NOMO-1 (cell line): Measurements from ENCODE around the gene RAPGEFL1.
A peak's percentile ranks its signal among the peaks of the same experiment; 100 is the strongest.
"Not testable (repeated sequence)": the region's sequence is repeated elsewhere in the genome, so short reads cannot be mapped to it uniquely, and the experiment has no call there.

Experiments used
- DNase-seq, 2 experiments: peaks; one replicate each; lab custom pipeline; 2025; ENCODE audit not compliant: unreplicated experiment in 2 of 2; lab: John Stamatoyannopoulos, UW

Gene RAPGEFL1

DNA sequence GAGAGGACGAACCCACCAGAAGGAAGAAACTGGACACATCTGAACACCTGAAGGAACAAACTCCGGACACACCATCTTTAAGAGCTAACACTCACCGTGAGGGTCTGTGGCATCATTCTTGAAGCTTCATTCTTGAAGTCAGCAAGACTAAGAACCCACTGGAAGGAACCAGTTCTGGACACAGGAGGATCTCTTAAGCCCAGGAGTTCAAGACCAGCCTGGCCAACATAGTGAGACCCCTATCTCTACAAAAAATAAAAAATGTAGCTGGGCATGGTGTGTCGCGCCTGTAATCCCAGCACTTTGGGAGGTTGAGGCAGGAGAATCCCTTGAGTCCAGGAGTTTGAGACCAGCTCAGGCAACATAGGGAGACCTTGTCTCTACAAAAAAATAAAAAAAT lies 21.3 kb downstream of the RAPGEFL1 start:
- DNase-seq, result no peak

DNA sequence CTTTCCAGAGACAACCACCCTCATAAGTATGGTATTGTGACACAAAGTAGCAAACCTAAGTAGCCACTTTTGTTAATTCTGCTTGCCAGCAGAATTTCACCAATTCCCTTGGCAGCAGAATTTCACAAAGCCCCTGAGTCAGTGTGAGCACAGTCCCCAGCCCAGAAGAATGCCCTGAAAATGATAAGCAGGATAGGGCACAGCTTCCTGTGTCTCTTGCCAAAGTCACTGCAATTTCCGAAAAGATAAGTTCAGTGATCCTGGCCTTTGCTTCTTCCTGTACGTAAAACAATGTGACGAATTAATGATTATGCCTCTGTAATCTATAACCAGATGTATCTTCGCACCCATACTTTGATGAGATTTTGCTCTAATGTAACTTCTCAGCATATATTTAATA lies 25.9 kb downstream of the RAPGEFL1 start:
- DNase-seq, result no peak

DNA sequence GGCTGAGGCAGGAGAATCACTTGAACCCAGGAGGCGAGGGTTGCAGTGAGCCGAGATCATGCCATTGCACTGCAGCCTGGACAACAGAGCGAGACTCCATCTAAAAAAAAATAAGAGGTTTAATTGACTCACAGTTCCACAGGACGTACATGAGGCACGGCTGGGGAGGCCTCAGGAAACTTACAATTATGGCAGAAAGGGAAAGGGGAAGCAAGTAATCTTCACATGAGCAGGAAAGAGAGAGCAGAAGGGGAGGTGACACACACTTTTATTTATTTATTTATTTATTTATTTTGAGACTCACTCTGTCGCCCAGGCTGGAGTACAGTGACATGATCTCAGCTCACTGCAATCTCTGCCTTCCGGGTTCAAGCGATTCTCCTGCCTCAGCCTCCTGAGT lies 28.9 kb downstream of the RAPGEFL1 start:
- DNase-seq, result peak in 1 of 2 experiments; percentile 38

DNA sequence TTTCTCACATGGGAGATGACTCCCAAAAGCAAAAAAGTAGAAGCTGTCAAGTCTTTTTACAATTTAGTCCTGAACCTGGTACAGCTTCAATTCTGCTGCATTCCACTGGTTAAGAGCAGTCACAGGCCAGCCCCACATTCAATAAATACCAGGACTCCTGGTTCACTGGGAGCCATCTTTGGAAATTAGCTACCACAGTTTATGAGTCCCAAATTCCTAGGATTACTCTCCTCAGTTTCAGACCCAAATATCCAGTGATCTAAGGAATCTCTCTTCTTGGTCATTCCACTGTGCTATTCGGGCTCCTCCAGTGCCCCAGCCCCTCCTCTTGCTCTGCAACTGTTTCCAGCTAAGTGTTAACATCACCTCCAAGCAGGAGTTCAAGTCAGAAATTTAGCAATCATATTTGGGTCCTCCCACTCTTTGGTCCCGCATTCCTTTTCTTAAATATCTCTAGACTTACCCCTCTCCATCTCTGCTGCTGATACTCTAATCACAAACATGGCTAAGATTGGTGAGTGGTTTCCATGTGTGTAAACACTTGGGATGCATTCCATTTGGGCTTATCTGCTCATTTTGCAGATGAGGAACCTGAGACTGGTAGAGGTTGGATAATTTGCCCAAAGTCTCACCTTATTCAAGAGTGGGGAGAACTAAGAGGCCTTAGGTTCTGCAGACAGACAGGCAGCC lies 32.3 kb downstream of the RAPGEFL1 start:
- DNase-seq, result no peak

DNA sequence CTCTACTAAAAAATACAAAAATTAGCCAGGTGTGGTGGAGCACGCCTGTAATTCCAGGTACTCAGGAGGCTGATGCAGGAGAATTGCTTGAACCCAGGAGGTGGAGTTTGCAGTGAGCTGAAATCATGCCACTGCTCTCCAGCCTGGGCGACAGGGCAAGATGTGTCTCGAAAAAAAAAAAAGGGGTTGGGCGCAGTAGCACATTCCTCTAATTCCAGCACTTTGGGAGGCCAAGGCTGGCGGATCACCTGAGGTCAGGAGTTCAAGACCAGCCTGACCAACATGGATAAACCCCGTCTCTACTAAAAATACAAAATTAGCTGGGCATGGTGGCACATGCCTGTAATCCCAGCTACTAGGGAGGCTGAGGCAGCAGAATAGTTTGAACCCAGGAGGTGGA lies 36.6 kb downstream of the RAPGEFL1 start:
- DNase-seq, result not testable (repeated sequence)

DNA sequence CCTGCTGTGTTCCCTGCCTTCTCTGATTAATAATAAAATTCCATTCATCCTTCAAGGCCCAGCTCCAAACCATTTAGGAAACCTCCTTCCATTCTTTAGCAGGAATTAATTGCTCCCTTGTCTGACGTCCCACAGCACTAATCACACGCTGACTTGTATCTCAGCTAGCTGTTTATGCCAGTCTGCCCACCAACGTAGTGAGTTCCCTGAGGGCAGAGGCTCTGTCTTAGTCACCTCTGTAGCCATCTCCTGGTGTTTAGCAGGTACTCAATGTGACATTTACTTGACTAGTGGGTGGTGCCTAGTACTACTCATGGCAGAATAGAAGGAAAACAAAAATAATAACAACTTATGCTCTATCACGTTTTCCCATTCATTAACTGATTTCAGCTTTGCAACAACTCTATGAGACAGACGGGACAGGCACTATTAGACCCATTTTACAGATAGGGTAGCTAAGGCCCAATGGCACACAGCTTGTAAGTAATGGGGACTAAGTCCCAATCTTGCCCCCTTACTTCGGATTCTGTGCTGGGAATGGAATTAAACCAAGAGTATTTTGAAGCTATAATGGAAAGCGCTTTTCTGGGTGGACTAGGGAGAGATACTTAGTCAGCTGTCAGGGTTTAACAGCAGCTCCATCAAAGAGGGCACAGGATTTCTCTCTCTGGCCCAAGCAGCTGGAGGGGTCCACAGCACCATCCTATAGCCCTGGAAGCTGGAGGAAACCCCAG lies 40.9 kb downstream of the RAPGEFL1 start:
- no peak for DNase-seq

DNA sequence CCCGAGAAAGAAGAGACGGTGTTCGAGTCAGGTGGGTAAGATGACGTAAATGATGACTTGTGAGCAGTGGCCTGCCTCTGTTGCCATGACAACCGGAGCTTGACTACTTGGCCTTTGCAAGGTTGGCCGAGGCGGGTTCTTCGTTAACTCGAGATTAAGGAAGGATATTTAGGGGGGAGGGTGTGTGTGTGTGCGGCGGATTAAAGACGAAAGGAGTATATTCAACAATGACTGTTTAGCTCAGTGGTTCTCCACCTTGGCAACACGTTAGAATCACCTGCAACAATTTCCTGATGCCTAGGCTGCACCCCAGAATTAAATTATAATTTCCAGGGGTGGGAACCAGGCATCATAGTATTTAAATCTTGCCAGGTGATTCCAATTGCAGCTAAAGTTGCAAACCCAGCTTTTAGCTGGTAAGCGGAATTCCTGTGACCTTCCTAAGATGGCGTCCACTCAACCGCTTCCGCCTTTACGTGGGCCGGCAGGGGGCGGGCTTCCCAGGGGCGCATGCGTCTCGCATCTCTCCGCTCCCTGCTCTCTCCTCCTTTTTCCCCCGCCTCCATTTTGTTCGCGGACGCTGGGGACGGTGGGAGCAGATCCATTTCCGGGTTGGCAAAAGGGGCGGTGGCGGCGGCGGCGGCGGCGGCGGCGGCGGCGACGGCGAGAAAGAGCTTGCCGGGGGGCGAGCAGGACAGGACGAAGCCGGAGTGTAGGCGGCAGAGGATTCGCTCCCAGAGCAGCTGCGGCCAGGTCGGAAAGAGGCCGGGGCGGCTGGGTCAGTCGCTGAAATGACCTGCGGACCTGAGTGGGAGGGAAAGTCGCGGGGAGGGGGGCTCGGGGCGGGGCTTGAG lies 41.7 kb downstream of the RAPGEFL1 start, which contains the start of gene WIPF2:
WIPF2 (plus strand) TSS at position 565 of the 854 bp plus-strand sequence. CDS start 37,156 bp downstream, outside the sequence.
- peak; percentile 91 to 95 for DNase-seq

DNA sequence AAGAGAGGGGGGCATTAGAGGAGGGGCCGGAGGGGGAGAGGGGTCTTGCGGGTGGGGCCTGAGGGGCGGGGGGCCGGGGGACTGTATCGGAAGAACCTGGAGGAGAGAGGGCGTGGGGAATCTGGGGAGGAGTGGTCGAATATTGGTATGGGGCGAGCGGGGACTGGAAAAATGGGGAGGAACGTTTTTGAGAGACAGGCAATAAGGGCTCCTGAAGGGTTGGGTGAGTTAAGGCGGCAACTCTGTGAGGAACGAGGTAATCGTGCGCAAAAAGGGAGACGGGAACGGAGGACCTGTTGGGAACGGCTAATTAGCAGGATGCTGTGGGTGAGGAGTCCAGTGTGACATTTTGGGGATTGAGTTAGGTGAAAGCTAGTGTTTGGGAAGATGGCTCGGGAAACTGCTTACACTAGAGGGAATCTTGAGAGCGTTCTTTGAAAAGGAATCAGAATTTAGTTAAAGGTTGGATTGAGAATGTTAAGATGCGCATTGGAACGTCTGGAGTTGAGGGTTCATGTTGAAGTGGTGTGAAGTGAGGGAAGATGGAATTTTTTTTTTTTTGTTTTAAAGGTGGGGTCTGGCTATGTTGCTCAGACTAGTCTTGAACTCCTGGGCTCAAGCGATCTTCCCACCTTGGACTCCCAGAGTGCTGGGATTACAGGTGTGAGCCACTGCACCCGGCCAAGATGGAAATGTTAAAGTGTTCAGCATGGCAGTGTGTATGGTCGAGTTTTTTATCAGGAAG lies 42.5 kb downstream of the RAPGEFL1 start:
- peak; percentile 48 to 51 for DNase-seq

DNA sequence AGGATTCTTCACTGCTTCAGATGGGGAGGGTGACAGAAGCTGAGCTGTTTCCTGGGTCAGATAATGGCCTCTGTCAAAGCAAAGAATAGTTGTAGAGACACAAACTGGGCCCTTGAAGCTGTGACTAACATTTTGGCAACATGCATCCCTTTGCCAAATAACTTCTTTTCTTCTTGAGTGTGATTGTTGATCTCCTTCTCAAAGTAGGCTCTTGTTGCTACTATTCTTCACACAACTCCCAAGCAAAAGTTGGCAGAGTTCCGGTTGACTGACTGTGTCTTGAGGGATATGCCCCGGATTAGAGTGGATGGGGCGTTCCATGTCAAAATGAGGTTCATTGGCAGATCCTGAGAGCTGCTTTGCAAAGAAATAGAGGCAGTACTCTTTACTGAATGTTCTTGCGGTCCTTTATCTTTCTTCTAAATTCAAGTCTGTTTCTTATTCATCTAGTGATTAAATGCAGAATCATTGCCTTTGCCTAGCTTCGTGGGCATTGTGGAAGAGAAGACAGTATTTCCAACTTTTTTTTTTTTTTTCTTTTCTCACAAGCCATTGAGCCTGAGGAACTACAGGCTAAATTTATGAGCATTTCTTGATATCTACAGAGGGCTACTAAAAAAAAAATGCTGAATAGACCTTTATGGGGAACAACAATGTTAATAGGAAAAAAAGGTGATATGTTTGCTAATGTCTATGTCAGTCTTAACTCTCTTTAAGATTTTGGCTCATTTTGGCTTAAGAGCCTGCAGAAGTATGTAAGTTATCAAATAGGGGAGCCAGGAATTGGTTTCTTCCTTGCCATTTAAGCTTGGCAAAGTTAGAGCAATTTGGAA lies 47.7 kb downstream of the RAPGEFL1 start:
- no peak for DNase-seq

DNA sequence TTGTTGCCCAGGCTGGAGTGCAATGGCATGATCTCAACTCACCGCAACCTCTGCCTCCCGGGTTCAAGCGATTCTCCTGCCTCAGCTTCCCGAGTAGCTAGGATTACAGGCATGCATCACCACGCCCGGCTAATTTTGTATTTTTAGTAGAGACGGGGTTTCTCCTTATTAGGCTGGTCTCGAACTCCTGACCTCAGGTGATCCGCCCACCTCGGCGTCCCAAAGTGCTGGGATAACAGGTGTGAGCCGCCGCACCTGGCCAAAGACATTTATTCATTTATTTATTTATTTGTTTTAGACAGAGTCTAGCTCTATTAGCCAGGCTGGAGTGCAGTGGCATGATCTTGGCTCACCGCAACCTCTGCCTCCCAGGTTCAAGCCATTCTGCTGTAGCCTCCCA lies 51.9 kb downstream of the RAPGEFL1 start:
- DNase-seq, result not testable (repeated sequence)

DNA sequence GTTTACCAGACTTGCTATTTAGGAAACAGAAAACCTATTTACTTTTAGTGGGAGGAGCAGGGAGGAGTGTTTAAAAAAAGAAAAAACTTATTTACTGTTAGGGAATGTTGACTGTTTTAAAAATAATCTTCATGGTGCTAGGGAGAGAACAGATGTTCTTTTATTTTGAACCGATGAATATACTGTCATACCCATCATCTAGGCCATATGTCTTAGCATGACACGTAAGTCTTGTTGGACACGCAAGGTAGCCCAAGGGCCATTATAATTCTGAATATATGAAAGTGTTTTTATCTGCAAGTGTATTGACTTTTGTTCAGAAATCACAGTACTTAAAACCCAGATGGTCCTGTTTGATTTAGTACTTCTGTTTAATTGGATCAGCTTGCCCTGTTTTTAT lies 53.4 kb downstream of the RAPGEFL1 start:
- no peak for DNase-seq

DNA sequence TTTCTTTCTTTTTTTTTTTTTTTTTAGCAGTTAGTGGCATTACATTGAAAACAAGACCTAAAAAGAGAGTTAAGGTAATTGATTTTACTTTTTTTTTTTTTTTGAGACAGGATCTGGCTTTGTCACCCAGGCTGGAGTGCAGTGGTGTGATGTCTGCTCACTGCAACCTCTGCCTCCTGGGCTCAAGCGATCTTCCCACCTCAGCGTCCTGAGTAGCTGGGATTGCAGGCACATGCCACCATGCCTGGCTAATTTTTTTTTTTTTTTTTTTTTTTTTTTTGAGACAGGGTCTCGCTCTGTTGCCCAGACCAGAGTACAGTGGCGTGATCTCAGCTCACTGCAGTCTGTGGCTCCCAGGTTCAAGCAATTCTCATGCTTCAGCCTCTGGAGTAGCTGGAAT lies 54.7 kb downstream of the RAPGEFL1 start:
- DNase-seq, result not testable (repeated sequence)

DNA sequence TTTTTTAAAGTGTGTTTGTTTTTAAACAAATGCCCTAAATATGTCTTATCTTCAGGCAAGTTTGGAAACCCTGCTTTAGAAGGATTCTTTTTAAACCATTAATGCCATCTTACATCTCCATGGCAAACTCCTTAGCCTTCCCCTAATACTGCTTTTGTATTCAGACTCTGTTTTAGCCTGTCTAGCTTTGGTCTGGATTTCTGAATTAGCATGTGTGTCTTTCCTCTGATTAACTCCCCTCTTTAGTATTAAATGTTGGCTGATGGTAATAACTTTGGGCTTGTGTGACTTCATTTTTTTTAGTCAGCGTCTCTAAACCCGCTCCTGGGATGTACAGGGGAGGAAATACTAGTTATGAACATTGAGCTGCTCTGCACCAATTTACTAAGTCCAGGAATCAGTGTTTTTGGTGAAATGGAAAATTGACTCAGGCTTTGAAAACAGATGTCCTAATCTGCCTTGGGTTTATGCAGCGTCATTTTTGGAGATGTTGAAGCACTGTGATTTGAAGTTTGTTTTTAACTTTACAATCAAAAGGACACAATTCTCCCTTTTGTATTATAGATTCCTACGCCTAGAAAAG lies 64.1 kb downstream of the RAPGEFL1 start:
- DNase-seq, result no peak

DNA sequence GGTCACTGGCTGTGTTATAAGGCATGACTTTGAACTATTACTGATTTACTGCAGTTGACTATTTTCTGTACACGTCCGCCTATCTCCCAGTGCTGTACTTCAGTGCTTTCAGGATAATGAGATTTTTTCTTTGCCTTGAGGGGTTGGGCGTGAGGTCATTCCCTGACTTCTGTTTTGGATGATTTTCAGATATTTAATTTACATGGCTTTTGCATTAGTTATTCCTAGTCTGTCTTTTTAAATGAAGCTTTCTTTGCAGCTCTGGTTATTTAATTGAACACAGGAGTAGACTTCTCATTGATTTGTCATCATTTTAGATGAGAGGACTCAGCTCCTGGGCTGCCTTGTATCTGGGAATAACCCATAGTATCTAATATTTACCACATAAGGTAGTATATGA lies 65.5 kb downstream of the RAPGEFL1 start:
- no peak for DNase-seq

DNA sequence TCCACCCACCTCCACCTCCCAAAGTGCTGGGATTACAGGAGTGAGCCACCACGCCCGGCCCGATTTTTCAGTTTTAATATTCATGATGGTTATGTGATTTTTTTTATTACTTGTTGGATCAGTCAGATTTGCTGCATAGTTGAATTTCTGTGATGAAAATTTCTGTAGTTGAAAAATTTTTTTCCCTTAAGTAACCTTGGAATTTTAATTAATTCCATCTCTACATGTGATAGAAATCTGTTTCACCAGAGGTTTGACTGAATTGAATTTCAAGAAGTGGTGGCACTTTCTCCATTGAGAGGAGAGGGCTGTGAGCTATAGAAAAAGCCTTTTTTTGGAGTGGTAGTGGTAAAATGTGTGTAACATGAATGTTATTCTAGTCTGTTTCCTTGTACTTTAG lies 66.5 kb downstream of the RAPGEFL1 start:
- no peak for DNase-seq

DNA sequence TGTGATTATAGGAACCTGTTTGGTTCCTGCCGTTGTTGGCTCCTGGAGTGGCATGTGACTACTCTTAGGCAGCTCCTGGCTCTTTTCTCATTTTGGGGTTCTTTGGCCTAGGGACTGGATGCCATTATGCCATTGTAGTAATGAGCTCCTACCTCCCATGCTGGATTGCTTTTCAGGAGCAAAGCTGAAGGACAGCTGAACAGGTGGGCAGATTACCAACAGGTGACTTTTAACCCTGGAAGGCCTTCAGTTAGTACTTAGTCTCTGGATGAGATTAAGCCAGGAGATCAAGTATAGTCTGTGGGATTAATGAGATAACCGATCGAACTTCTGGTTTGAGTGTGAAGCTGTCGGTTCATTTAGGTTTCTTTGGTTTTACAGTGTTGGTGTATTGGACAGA lies 67.0 kb downstream of the RAPGEFL1 start:
- no peak for DNase-seq
